RWPE1 (cell line): Measurements from ENCODE around the gene LINC01488.
A peak's percentile ranks its signal among the peaks of the same experiment; 100 is the strongest.

Experiments used
- CTCF ChIA-PET: fragments of 350-600 bp; sonication (Branson Sonifier 250); formaldehyde crosslinking; extraction: SDS; loops from one replicate; lab custom pipeline; 2021; lab: Yijun Ruan, JAX
- POLR2A ChIA-PET: fragments of 400-600 bp; formaldehyde crosslinking; extraction: SDS; loops from one replicate; lab custom pipeline; 2020; ENCODE audit warnings: antibody characterized with exemption; ENCODE audit not compliant: low non-redundant PET; lab: Yijun Ruan, JAX
- DNase-seq: peaks from one replicate; pipeline ENCODE4 v3.0.0; 2012; ENCODE audit warnings: low spot score
- H3K27ac ChIP-seq: fragments of 450-650 bp; 2 replicates; pipeline ENCODE4 v1.5.1; 2017
- CTCF ChIP-seq: fragments of 450-650 bp; conservative IDR thresholded peaks from 2 replicates; pipeline ENCODE4 v1.5.1; 2017; ENCODE audit warnings: low read depth, mild to moderate bottlenecking

The LINC01488 gene

GRCh38 chr11:69525516-69526452 lies 44.3 kb downstream of the LINC01488 start:
- DNase-seq: no peak
- CTCF ChIA-PET: no interaction called here
- no peak for TF ChIP-seq CTCF
- POLR2A ChIA-PET: no interaction called here
- H3K27ac ChIP-seq: peak overlapping the region; percentile 80

GRCh38 chr11:69526453-69526810 lies 45.0 kb downstream of the LINC01488 start:
- TF ChIP-seq CTCF: no peak
- H3K27ac ChIP-seq: peak overlapping the region; percentile 80
- ChIA-PET POLR2A (no interaction called here), CTCF (no interaction called here)
- no peak for DNase-seq

GRCh38 chr11:69529001-69529400 lies 47.5 kb downstream of the LINC01488 start:
- TF ChIP-seq CTCF: no peak
- CTCF ChIA-PET: no interaction called here
- no peak overlapping the region for H3K27ac ChIP-seq
- POLR2A ChIA-PET: no interaction called here
- no peak for DNase-seq

- TF ChIP-seq CTCF: no peak
- ChIA-PET POLR2A (no interaction called here), CTCF (interaction anchor here (0.6 kb wide), 1 partner anchor 234 kb away, joined by 7 read pairs; no protein-coding TSS in a partner anchor)
- H3K27ac ChIP-seq: no peak overlapping the region
- no peak for DNase-seq
Observed at GRCh38 chr11:69530278-69531070, 49.0 kb downstream of the LINC01488 start.

GRCh38 chr11:69531071-69531716 lies 49.7 kb downstream of the LINC01488 start:
- no peak for TF ChIP-seq CTCF
- CTCF ChIA-PET: interaction anchor here (0.6 kb wide), 1 partner anchor 235 kb away, joined by 7 read pairs; no protein-coding TSS in a partner anchor
- no peak for DNase-seq
- POLR2A ChIA-PET: no interaction called here
- no peak overlapping the region for H3K27ac ChIP-seq

GRCh38 chr11:69531717-69532088 lies 50.2 kb downstream of the LINC01488 start:
- TF ChIP-seq CTCF: no peak
- POLR2A ChIA-PET: no interaction called here

More at GRCh38 chr11:69531717-69532088, 50.2 kb downstream of the LINC01488 start:
- no peak overlapping the region for H3K27ac ChIP-seq
- no peak for DNase-seq
- CTCF ChIA-PET: no interaction called here
